Stimulated activated CD8-positive, alpha-beta memory T cell treated with anti-CD3 and anti-CD28 coated beads, Interleukin-15, amount 100 ng/mL, for 48 hours (primary cell): Measurements from ENCODE around the gene ZC3H8.
"Not testable (repeated sequence)": the region's sequence is repeated elsewhere in the genome, so short reads cannot be mapped to it uniquely, and the experiment has no call there.

Experiments used
- DNase-seq, 2 donors: peaks; one replicate each; pipeline ENCODE4 v3.0.0-alpha.2; 2020; ENCODE audit warnings: low read depth in 2 of 2

Gene ZC3H8

GRCh38 chr2:112254466-112255240 is at the start of gene ZC3H8:
Gene ZC3H8 (minus strand): TSS chr2:112255042. CDS start chr2:112254981, 61 bp downstream.
- peak; percentile 95 to 96 for DNase-seq

- no peak for DNase-seq
These were observed 49.6 kb upstream of the ZC3H8 start for GRCh38 chr2:112304298-112304941.

DNA sequence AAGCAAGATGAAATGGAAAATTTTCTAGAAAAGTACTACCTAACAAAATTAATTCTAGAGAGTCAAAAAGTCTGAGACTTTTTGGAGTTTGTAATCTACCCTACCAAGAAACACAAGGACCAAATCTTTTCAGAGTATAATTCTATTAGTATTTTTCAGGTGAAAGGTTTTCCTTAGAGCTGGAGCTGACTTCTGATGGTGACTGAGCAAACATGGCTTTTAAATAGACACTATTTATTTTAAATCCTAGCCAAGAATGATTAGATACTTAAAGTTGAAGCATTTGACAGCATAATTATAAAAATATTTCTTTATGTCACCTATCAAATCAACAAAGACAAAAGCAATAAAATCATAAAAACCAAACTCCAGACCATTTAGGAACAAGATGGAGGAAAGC is 47.1 kb upstream of the ZC3H8 start:
- no peak for DNase-seq

- no peak for DNase-seq
These were observed 46.3 kb upstream of the ZC3H8 start for GRCh38 chr2:112301171-112301584.

DNA sequence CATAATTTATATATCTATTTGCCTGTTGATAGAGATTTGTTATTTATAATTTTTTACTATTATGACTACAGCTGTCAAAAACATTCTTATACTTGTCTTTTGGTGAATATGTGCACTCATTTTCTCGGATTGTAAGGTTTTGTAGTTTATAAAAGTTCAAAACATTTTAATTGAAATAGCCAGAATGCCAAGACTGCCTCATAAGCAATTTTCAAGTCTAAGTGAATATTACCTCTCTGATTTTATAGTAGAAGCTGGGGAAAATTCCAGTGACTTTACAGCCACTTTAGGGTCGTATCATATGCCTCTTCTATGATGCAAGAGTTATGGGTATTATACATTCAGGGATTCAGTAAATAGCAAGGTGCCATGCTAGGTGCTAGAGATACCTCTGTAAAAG is 41.6 kb upstream of the ZC3H8 start:
- no peak for DNase-seq

DNA sequence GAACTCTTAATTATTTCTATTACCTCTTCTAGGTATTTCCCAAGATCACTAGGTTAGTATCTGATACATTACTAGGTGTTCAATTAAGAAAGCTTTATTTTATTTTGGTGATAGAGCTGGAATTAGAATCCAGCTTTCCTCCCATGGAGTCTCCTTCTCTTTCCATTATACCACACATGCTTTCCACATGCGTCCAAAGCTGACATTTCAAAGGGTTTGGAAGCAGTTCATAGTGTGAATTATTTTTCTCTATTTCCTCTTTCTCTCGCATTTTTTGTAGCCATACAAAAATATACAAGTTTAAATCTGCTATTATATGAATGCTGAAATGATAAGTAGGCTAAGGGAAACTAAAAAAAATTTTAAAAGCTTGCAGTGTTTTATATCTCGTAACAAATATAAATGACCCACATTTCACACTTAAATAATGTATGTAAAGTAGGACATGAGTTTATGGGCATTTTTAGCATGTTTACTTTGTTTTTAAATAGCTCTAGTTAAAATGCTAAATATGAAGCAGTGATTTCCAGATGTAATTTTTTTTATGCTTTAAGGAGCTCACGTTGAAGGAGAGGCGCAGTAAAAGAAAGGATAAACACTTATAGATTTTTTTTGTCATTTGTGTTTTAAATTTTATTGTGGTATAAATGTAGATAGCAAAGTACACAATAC is 40.7 kb upstream of the ZC3H8 start:
- DNase-seq, result no peak

DNA sequence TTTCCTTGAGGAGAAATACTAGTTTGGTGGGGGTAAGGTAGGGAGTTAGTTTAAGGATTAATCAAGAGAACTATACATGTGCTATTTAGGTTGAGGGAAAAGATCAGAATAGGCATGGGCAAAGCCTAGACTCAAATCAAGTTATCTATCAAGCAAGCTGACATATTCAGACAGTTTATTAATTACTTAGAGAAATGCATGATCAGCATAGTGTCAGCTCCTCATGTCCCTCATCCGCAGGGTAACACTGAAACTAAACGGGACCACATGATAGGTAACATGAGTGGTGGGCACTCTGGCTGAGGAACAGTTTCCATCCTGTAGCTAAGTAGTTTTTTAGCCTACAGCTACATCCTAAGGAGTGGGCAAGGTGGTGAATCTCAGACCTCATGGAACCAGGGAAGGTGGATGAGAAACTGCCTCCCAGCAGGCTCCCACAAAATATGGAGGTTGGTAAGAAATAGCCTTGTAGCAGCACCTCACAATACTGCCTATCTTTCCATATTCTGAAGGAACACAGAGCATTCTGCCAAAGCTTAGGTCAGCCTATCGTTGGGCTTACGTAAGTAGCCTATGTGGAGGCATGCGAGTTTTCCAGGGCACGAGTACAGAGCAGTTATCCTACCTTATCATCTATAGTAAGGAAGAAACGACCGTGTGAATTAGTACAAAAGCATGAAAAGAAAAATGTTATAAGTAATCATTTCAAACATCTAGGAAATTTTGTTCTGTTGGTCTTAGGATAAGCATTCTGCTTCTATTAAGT is 39.0 kb upstream of the ZC3H8 start:
- DNase-seq, result no peak

DNA sequence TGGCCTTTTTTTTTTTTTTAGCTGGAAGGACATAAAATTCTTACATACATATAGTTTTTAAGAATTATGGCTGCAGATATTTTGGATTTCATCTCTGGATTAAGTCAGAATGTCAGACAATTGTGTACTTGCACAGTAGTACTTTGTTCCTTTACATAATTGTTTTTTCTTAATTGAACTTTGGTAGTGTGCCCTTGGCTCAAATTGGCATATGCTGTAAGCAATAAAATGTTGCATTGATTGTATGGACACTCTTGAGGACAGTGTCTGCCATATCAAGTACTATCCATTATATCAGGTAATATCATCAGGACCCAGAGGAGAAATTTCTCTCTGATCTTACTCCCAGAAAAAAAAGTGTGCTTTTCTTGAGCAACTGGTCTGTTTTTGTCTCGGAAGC is 35.8 kb upstream of the ZC3H8 start:
- no peak for DNase-seq

- no peak for DNase-seq
These were observed 35.2 kb upstream of the ZC3H8 start for GRCh38 chr2:112290088-112290487.

DNA sequence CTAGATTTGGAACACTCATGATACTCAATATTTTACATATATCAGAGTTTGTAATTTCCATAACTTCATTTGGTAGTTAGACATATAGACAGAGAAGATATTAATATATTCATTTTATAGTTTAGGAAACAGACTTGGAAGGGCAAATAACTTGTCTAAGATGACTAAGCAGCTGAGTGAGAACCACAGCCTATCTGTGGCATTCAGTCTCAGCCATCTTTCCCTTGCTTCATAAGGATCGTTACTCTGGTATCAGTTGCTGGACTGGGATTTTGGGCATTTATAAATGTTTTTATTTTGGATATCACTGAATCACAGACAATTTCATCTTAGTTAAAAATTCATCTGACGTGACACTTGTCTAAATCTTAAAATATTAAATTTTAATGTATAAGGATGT is 28.7 kb upstream of the ZC3H8 start:
- not testable (repeated sequence) for DNase-seq

- DNase-seq, result not testable (repeated sequence)
These were observed 27.2 kb upstream of the ZC3H8 start for GRCh38 chr2:112282066-112282465.

GRCh38 chr2:112277596-112278220 is 22.9 kb upstream of the ZC3H8 start:
- DNase-seq, result no peak

GRCh38 chr2:112276954-112277353 is 22.1 kb upstream of the ZC3H8 start:
- no peak for DNase-seq

- peak; percentile 70 to 71 for DNase-seq
These were observed 21.3 kb upstream of the ZC3H8 start for GRCh38 chr2:112275887-112276773.

GRCh38 chr2:112275311-112275886 is 20.6 kb upstream of the ZC3H8 start, which contains the start of gene ZC3H6:
Gene ZC3H6 (plus strand): TSS chr2:112275597. CDS start chr2:112275995, 398 bp downstream.
- DNase-seq, result peak; percentile 99

GRCh38 chr2:112273349-112273748 is 18.5 kb upstream of the ZC3H8 start:
- DNase-seq, result no peak

GRCh38 chr2:112272669-112273068 is 17.8 kb upstream of the ZC3H8 start:
- DNase-seq, result no peak

DNA sequence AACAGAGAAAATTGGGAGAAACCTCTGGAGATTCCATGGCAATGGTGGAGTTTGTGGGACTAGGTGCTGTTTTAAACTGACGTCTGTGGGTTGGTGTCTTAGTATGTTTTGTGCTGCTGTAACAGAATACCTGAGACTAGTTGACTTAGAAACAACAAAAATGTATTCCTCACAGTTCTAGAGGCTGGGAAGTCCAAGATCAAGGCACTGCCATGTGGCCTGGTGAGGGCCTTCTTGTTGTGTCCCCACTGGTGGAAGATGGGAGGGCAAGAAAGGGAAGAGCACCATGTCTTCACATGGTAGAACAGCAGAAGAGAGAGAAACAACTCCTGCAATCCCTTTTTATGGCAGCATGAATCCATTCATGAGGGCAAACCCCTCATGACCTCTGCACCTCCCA is 13.7 kb upstream of the ZC3H8 start:
- no peak for DNase-seq

DNA sequence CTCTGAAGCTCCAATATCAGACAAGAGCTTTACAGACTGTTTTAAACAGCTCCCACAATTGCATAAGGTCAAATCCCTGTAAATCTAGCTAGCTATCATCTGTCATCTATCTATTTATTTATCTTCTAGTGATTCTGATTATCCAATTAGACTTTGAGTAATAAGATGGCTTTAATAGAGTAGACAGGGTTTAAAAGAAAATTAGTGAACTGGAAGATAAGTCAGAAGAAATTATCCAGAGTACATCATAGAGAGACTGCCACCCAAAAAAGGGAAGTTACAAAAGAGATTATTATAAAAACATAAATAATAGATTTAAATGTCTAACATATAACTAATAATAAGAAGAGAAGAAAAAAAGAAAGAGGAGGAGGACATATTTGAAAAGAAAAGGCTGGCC is 8.0 kb upstream of the ZC3H8 start:
- DNase-seq, result no peak

DNA sequence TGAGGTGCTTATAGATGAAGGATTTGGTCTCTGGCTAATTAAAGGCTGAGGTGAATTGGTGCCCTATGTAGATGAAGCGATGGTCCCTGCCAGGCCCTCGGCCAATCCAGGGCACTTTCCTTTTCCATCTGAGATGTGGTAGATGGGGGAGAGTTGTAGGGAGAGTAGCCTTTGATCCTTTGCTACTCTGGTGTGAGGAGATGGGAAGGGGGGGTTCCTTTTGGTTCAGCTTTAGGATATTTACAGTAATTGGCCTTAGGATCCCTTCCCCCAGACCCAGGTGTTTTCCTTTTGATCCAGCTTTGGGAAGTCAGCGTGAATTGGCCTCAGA is 5.4 kb upstream of the ZC3H8 start:
- no peak for DNase-seq
